ENCODE measurements around the gene SRGN. TPM values are rescaled to one million over a fixed set of nuclear protein-coding genes. Genes with fewer than 3 reads are reported as not detected.
A peak's percentile ranks its signal among the peaks of the same experiment; 100 is the strongest.

Gene SRGN
- total and polyA plus RNA-seq, 10 of the 15 experiments (the other 5 are each of a cell fraction or from before 2014, with no cell fraction given): 382 to 2,414 (median 885) TPM

DNA sequence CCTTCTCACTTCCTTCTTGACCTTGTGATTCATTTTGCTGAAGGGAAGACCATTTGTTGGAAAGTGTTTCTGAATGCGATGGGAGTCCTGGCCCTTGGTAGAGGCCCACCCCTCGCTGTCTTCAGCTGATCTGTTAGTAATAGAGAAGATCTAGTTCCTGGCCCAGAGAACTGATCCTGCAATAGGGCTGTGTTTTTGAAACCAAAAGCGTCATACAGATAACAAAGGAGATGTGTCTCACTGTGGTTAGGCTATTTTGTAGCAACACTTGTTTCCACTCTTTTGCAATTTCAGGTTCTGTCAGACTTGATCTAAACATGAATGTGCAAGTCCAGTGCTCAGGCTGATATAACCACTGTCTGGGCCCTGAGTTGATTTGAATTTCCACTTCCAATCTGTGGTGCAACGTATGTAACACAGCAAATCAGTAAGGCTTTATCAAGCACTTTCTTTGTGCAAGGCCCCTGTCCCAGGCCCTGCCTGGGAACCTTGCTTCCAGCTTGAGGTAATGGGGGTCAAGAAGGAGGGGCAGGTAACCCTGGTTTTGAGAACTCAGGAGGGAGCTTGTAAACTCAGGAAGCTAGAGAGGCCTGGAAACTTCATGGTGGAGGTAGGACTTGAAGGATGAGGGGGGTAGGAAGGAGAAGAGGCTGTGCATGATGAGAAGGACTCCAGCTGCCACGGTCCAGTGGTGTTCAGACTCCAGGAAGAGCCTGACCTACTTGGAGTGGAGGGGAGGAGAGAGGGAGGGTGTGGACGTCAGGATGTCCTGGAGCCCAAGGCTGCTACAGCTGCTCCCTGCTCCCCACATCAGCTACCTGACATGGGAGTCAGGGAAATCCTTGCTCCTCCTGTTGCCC lies 42.2 kb upstream of the SRGN start (continued):
- TF ChIP-seq SUPT20H (IDR thresholded peaks at IDR 0.05; ENCODE audit: borderline replicate concordance, control insufficient read depth, low read depth, low read length) (no peak), STAT3 (IDR thresholded peaks at IDR 0.05; ENCODE audit: low read depth, low read length) (no peak), NR2C2 (IDR thresholded peaks at IDR 0.05; ENCODE audit: borderline replicate concordance, control insufficient read depth, insufficient read length, low read depth) (no peak), NBN (IDR thresholded peaks at IDR 0.05) (peak; percentile 90; the same call in 1 of the 2 replicates), CHD1 (IDR thresholded peaks at IDR 0.05; ENCODE audit: low read depth, low read length) (no peak), ASH2L (IDR thresholded peaks at IDR 0.05; ENCODE audit: borderline replicate concordance, low read depth) (no peak; the same call in 1 of the 2 replicates), E4F1 (IDR thresholded peaks at IDR 0.05; ENCODE audit: borderline replicate concordance, partially characterized antibody) (no peak), CTCF (IDR thresholded peaks at IDR 0.05 in 2 of 3, conservative IDR thresholded peaks at IDR 0.05 in 1 of 3; ENCODE audit: control insufficient read depth in 2 of 3, extremely low read depth in 1 of 3, insufficient read depth in 1 of 3, low read depth in 3 of 3, low read length in 3 of 3) (no peak), MXI1 (IDR thresholded peaks at IDR 0.05; ENCODE audit: low read depth, low read length) (0 out of 2 replicates have a peak, but pooled peaks have one; percentile 36), CBX3 (IDR thresholded peaks at IDR 0.05; ENCODE audit: borderline replicate concordance, low read depth) (no peak), TCF7 (IDR thresholded peaks at IDR 0.05; ENCODE audit: borderline replicate concordance) (no peak), PAX5 (IDR thresholded peaks at IDR 0.05; ENCODE audit: borderline replicate concordance, low read depth, low read length) (peak; percentile 47; the same call in 1 of the 2 replicates)
- TF ChIP-seq, protein P1, sequence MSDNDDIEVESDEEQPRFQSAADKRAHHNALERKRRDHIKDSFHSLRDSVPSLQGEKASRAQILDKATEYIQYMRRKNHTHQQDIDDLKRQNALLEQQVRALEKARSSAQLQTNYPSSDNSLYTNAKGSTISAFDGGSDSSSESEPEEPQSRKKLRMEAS (IDR thresholded peaks at IDR 0.05; ENCODE audit: low read depth, low read length): no peak
- TF ChIP-seq, protein P2, sequence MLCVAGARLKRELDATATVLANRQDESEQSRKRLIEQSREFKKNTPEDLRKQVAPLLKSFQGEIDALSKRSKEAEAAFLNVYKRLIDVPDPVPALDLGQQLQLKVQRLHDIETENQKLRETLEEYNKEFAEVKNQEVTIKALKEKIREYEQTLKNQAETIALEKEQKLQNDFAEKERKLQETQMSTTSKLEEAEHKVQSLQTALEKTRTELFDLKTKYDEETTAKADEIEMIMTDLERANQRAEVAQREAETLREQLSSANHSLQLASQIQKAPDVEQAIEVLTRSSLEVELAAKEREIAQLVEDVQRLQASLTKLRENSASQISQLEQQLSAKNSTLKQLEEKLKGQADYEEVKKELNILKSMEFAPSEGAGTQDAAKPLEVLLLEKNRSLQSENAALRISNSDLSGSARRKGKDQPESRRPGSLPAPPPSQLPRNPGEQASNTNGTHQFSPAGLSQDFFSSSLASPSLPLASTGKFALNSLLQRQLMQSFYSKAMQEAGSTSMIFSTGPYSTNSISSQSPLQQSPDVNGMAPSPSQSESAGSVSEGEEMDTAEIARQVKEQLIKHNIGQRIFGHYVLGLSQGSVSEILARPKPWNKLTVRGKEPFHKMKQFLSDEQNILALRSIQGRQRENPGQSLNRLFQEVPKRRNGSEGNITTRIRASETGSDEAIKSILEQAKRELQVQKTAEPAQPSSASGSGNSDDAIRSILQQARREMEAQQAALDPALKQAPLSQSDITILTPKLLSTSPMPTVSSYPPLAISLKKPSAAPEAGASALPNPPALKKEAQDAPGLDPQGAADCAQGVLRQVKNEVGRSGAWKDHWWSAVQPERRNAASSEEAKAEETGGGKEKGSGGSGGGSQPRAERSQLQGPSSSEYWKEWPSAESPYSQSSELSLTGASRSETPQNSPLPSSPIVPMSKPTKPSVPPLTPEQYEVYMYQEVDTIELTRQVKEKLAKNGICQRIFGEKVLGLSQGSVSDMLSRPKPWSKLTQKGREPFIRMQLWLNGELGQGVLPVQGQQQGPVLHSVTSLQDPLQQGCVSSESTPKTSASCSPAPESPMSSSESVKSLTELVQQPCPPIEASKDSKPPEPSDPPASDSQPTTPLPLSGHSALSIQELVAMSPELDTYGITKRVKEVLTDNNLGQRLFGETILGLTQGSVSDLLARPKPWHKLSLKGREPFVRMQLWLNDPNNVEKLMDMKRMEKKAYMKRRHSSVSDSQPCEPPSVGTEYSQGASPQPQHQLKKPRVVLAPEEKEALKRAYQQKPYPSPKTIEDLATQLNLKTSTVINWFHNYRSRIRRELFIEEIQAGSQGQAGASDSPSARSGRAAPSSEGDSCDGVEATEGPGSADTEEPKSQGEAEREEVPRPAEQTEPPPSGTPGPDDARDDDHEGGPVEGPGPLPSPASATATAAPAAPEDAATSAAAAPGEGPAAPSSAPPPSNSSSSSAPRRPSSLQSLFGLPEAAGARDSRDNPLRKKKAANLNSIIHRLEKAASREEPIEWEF (IDR thresholded peaks at IDR 0.05; ENCODE audit: insufficient replicate concordance, low read depth, low read length): peak; percentile 43
- TF ChIP-seq, protein P3, sequence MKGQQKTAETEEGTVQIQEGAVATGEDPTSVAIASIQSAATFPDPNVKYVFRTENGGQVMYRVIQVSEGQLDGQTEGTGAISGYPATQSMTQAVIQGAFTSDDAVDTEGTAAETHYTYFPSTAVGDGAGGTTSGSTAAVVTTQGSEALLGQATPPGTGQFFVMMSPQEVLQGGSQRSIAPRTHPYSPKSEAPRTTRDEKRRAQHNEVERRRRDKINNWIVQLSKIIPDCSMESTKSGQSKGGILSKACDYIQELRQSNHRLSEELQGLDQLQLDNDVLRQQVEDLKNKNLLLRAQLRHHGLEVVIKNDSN (IDR thresholded peaks at IDR 0.05; ENCODE audit: borderline replicate concordance, extremely low read length, insufficient read depth, low read depth, low read length): no peak

All from GM12878 (cell line).